Ovary (tissue), 3 donors: ENCODE results near the gene ARFGAP1.

Experiments
- EP300 ChIP-seq: sonication (generic); formaldehyde crosslinking; IDR thresholded peaks from one replicate; pipeline ENCODE4 v1.6.1; 2017; ENCODE audit warnings: antibody characterized with exemption
- POLR2A ChIP-seq: fragments of 450-650 bp; IDR thresholded peaks from one replicate; pipeline ENCODE4 v1.6.1; 2017; ENCODE audit warnings: antibody characterized with exemption, mild to moderate bottlenecking, moderate library complexity
- TF ChIP-seq, protein P1 (sequence below), 3 donors: fragments of 450-650 bp in 2 of 3; fragments of 200-600 bp in 1 of 3; IDR thresholded peaks; one replicate each; pipeline versions ENCODE4 v1.5.1 to v1.8.0; 2016 to 2022; ENCODE audit warnings: antibody characterized with exemption in 3 of 3, mild to moderate bottlenecking in 1 of 3
- donor health status: DM: no; HTN: no; CAD: no.

DNA sequence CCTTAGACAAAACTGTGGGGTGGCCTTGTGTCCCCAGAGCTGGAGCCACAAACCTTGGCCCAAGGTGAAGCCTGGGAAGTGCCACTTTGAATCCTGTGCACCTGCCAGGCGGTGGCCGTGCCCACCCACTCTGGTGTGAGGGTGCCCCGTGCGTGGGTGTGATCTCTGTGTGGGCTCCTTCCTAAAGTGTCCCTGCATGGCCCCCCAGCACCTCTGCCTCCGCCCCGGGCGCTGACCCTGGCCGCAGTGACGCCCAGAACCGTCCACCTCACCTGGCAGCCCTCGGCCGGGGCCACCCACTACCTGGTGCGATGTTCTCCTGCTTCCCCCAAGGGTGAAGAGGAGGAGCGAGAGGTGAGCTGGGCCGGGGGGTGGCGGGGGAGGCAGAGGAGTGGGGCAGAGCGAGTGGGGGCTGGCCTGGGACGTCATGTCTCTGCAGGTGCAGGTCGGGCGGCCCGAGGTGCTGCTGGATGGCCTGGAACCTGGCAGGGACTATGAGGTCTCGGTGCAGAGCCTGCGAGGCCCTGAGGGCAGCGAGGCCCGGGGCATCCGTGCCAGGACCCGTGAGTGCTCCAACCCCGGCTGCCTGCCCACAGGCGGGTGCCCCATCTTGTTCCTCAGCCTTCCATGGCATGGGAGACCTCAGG lies 38.7 kb downstream of the ARFGAP1 start:
- TF ChIP-seq POLR2A (no peak), EP300 (no peak)
- TF ChIP-seq, protein P1, sequence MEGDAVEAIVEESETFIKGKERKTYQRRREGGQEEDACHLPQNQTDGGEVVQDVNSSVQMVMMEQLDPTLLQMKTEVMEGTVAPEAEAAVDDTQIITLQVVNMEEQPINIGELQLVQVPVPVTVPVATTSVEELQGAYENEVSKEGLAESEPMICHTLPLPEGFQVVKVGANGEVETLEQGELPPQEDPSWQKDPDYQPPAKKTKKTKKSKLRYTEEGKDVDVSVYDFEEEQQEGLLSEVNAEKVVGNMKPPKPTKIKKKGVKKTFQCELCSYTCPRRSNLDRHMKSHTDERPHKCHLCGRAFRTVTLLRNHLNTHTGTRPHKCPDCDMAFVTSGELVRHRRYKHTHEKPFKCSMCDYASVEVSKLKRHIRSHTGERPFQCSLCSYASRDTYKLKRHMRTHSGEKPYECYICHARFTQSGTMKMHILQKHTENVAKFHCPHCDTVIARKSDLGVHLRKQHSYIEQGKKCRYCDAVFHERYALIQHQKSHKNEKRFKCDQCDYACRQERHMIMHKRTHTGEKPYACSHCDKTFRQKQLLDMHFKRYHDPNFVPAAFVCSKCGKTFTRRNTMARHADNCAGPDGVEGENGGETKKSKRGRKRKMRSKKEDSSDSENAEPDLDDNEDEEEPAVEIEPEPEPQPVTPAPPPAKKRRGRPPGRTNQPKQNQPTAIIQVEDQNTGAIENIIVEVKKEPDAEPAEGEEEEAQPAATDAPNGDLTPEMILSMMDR (IDR thresholded peaks at IDR 0.05) = no peak
